Liver (tissue), 3 donors: Measurements from ENCODE around the gene CTSH.

Experiments
- CTCF ChIP-seq: fragments of 150-350 bp; IDR thresholded peaks from 2 replicates; pipeline ENCODE4 v1.5.1; 2017; ENCODE audit warnings: improper control_type of control experiment, low read depth, low read length; ENCODE audit not compliant: missing input control
- EGR1 ChIP-seq, 2 donors: IDR thresholded peaks; 2 replicates each; pipeline ENCODE4 v1.6.1; 2016 to 2018; ENCODE audit warnings: antibody characterized with exemption in 2 of 2, low read depth in 2 of 2
- MAX ChIP-seq: IDR thresholded peaks from 2 replicates; pipeline ENCODE4 v1.6.1; 2016; ENCODE audit warnings: antibody characterized with exemption
- RAD21 ChIP-seq, 2 donors: IDR thresholded peaks; 2 replicates each; pipeline ENCODE4 v1.6.1; 2016; ENCODE audit warnings: antibody characterized with exemption in 2 of 2, mild to moderate bottlenecking in 2 of 2
- REST ChIP-seq: IDR thresholded peaks from 2 replicates; pipeline ENCODE4 v1.6.1; 2016; ENCODE audit warnings: antibody characterized with exemption, mild to moderate bottlenecking
- SP1 ChIP-seq: IDR thresholded peaks from 2 replicates; pipeline ENCODE4 v1.6.1; 2018; ENCODE audit warnings: antibody characterized with exemption, mild to moderate bottlenecking
- YY1 ChIP-seq: IDR thresholded peaks from 2 replicates; pipeline ENCODE4 v1.6.1; 2016; ENCODE audit warnings: antibody characterized with exemption, mild to moderate bottlenecking
- ZBTB33 ChIP-seq: IDR thresholded peaks from 2 replicates; pipeline ENCODE4 v1.6.1; 2016; ENCODE audit warnings: antibody characterized with exemption
- donor health status: healthy.
- donor health status: healthy.

GRCh38 chr15:78916088-78916487 is 28.8 kb downstream of the CTSH start:
- TF ChIP-seq CTCF (no peak), REST (no peak), ZBTB33 (no peak), YY1 (no peak), MAX (no peak), RAD21 (IDR thresholded peaks at IDR 0.05) (no peak), EGR1 (IDR thresholded peaks at IDR 0.05; ENCODE audit: low read depth in 2 of 2) (no peak), SP1 (no peak)
